ENCODE measurements around the gene CYGB.

Gene CYGB

DNA sequence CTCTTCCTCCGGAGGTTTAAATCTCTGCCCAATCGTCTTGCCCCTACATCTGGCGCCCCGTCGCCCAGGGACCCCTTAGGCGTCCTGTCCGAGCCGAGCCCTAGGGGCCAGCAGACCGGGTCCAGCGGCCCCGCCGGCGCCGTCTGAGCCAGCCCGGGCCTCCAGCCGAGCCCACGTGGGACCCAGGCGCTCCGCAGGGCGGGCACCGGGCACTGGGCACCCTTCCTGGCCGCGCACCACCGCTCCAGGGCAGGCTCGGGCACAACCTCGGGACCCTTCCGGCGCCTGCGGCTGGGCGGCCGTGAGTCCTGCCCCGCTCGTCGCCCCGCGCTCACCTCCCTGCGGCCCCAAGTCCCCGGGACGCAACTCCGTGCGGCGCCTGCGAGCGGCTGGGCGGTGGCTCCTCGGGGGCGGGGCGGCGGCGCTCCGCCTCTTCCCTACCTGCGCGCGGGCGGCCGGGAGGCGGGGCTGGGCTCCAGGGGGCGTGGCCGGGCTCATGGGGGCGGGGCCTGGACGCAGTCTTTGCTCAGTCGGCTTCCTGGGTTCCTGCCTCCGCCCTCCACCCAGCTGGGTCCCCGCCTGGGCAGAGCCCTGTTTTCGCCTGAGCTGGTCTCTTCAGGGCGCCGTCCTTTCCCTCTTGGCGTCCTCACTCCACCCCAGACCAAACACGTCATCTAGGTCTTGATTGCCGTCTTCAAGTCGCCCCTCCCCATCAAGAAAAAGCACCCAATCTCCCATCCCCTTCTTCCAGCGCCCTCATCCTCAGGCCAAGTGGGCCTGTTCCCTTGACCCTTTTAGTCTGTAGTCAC is 36.3 kb downstream of the CYGB start, which contains the start of gene RHBDF2:
Gene RHBDF2 (minus strand): TSS at position 406 of the 809 bp plus-strand sequence. CDS start 19,899 bp downstream, outside the sequence.
- H3K9me3 ChIP-seq (ENCODE audit: severe bottlenecking): no peaks in the 10 kb centered on the region
- peaks cover 29% of the 10 kb centered on the region for H3K4me1 ChIP-seq (ENCODE audit: insufficient read depth, poor library complexity, severe bottlenecking)
- H3K27ac ChIP-seq (ENCODE audit: poor library complexity, severe bottlenecking): peak within 1 kb of the TSS; percentile 66
- no peaks in the 10 kb centered on the region for H3K36me3 ChIP-seq (ENCODE audit: low read depth)
- peak within 1 kb of the TSS; percentile 66 for H3K4me3 ChIP-seq (ENCODE audit: severe bottlenecking)
- H3K27me3 ChIP-seq (ENCODE audit: insufficient read depth, poor library complexity, severe bottlenecking): no peaks in the 10 kb centered on the region
- DNase-seq (ENCODE audit: low spot score): peak; percentile 86
- peak; percentile 63 for ATAC-seq (ENCODE audit: low read depth)
- TF ChIP-seq, protein P1, sequence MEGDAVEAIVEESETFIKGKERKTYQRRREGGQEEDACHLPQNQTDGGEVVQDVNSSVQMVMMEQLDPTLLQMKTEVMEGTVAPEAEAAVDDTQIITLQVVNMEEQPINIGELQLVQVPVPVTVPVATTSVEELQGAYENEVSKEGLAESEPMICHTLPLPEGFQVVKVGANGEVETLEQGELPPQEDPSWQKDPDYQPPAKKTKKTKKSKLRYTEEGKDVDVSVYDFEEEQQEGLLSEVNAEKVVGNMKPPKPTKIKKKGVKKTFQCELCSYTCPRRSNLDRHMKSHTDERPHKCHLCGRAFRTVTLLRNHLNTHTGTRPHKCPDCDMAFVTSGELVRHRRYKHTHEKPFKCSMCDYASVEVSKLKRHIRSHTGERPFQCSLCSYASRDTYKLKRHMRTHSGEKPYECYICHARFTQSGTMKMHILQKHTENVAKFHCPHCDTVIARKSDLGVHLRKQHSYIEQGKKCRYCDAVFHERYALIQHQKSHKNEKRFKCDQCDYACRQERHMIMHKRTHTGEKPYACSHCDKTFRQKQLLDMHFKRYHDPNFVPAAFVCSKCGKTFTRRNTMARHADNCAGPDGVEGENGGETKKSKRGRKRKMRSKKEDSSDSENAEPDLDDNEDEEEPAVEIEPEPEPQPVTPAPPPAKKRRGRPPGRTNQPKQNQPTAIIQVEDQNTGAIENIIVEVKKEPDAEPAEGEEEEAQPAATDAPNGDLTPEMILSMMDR (IDR thresholded peaks at IDR 0.05; ENCODE audit: poor library complexity, severe bottlenecking): no peak

DNA sequence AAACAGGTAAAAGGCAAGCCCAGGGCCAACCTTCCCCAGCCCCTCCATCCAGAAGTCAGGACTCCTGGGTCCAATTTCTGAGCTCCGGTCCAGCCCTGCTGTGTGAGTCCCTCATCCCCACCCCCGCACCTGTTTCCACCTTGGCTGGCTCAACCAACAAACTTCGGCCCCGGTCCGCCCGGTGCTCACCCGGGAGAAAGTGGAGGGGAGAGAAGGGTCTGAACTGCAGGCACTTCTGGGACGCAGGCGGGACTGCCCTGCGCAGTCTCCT is 36.8 kb downstream of the CYGB start:
- Histone ChIP-seq H3K4me3 (ENCODE audit: severe bottlenecking) (peak overlapping the region; percentile 66), H3K27me3 (ENCODE audit: insufficient read depth, poor library complexity, severe bottlenecking) (no peaks in the 10 kb centered on the region)
- no peak for DNase-seq (ENCODE audit: low spot score)

DNA sequence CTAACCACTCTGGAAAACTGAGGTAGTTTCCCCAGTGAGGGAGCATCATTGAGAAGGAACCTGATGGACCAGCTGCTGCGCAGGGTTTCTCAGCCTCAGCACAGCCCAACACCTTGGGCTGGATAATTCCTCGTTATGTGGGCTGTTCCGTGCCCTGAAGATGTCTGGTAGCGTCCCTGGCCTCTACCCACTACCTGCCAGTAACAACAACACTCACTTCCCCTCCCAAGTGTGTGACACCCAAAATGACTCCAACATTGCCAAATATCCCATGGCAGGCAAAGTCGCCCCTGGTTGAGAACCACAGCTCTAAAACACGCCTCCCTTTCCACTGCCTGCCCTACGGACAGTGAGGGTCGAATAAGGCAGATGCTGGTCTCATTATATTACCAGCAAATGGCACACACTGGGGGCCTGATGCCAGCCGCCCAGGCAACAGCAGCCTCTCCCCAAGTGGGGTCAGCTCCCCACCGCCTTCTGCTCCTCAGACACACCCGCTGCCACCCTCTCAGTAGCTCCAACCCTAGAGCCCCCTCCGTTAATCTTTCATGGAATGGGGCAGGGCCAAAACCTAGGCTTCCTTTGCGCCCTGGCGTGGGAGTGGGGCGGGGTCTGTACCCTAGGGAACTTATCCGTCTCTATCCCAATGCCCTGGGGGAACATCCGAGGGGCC is 37.3 kb downstream of the CYGB start:
- peaks cover 29% of the 10 kb centered on the region for H3K4me1 ChIP-seq (ENCODE audit: insufficient read depth, poor library complexity, severe bottlenecking)
- H3K9me3 ChIP-seq (ENCODE audit: severe bottlenecking): no peaks in the 10 kb centered on the region
- TF ChIP-seq, protein P1 (IDR thresholded peaks at IDR 0.05; ENCODE audit: poor library complexity, severe bottlenecking): no peak
- no peaks in the 10 kb centered on the region for H3K27me3 ChIP-seq (ENCODE audit: insufficient read depth, poor library complexity, severe bottlenecking)
- ATAC-seq (ENCODE audit: low read depth): peak; percentile 6; the same call in 1 of the 3 replicates
- H3K4me3 ChIP-seq (ENCODE audit: severe bottlenecking): peak overlapping the region; percentile 66
- no peak for DNase-seq (ENCODE audit: low spot score)
- no peaks in the 10 kb centered on the region for H3K36me3 ChIP-seq (ENCODE audit: low read depth)
- H3K27ac ChIP-seq (ENCODE audit: poor library complexity, severe bottlenecking): peak overlapping the region; percentile 66

More for the DNA sequence above, 36.8 kb downstream of the CYGB start:
- H3K27ac ChIP-seq (ENCODE audit: poor library complexity, severe bottlenecking): peak overlapping the region; percentile 66
- peaks cover 29% of the 10 kb centered on the region for H3K4me1 ChIP-seq (ENCODE audit: insufficient read depth, poor library complexity, severe bottlenecking)
- no peaks in the 10 kb centered on the region for H3K9me3 ChIP-seq (ENCODE audit: severe bottlenecking)
- no peaks in the 10 kb centered on the region for H3K36me3 ChIP-seq (ENCODE audit: low read depth)
- TF ChIP-seq, protein P1 (IDR thresholded peaks at IDR 0.05; ENCODE audit: poor library complexity, severe bottlenecking): no peak
- peak; percentile 18 for ATAC-seq (ENCODE audit: low read depth)

DNA sequence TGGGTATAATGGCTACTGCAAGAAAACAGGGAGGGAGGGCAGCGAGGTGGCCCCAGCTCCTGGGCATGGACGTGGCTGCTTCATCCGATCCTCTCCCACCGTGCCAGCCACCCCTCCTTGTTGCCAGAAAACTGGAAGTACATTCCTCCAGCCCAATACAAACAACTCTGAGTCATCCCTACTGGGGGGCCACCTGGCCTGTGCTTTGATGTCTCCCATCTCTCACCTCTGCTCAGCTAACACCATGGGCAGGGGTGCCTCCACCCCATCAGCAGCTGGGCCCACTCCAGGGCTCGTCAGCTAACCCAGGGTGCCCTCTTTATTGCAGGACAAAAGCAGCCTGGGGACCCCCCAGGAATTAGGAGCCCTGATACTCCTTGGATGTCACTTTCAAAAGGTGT is 38.2 kb downstream of the CYGB start:
- H3K4me3 ChIP-seq (ENCODE audit: severe bottlenecking): no peak overlapping the region

More for the DNA sequence above, 38.2 kb downstream of the CYGB start:
- peak overlapping the region; percentile 66 for H3K27ac ChIP-seq (ENCODE audit: poor library complexity, severe bottlenecking)
- H3K9me3 ChIP-seq (ENCODE audit: severe bottlenecking): no peaks in the 10 kb centered on the region
- TF ChIP-seq, protein P1 (IDR thresholded peaks at IDR 0.05; ENCODE audit: poor library complexity, severe bottlenecking): no peak
- H3K36me3 ChIP-seq (ENCODE audit: low read depth): no peaks in the 10 kb centered on the region
- DNase-seq (ENCODE audit: low spot score) (no peak), ATAC-seq (ENCODE audit: low read depth) (peak; percentile 8; the same call in 2 of the 3 replicates)
- H3K27me3 ChIP-seq (ENCODE audit: insufficient read depth, poor library complexity, severe bottlenecking): no peaks in the 10 kb centered on the region
- peaks cover 29% of the 10 kb centered on the region for H3K4me1 ChIP-seq (ENCODE audit: insufficient read depth, poor library complexity, severe bottlenecking)

All from RWPE2 (cell line).